GM19438 (cell line): ENCODE data around the gene EID2.

Experiments
- ATAC-seq: cut with Tn5 transposase; IDR thresholded peaks from one replicate; pipeline ENCODE4 v1.9.1; 2021; ENCODE audit warnings: low read depth; ENCODE audit not compliant: unreplicated experiment

Gene EID2

GRCh38 chr19:39539165-39539517 is 820 bp downstream of the EID2 start:
- no peak for ATAC-seq

GRCh38 chr19:39533791-39534190 is 6.2 kb downstream of the EID2 start:
- ATAC-seq: no peak

GRCh38 chr19:39533003-39533512 is 6.9 kb downstream of the EID2 start:
- ATAC-seq: no peak

GRCh38 chr19:39532233-39533002 is 7.5 kb downstream of the EID2 start, which contains the start of gene EID2B:
Gene EID2B, minus strand, starts transcription at chr19:39532852. Its CDS starts 50 bp downstream, at chr19:39532802.
- ATAC-seq: peak; percentile 87

- no peak for ATAC-seq
Measured at GRCh38 chr19:39531834-39532232, 8.1 kb downstream of the EID2 start.

GRCh38 chr19:39525205-39525604 is 14.8 kb downstream of the EID2 start:
- no peak for ATAC-seq

GRCh38 chr19:39524495-39524894 is 15.5 kb downstream of the EID2 start:
- ATAC-seq: no peak

- ATAC-seq: no peak
Measured at GRCh38 chr19:39520541-39521484, 19.1 kb downstream of the EID2 start.

- no peak for ATAC-seq
Measured at GRCh38 chr19:39518975-39519374, 21.0 kb downstream of the EID2 start.

GRCh38 chr19:39518458-39518857 is 21.5 kb downstream of the EID2 start:
- no peak for ATAC-seq

- ATAC-seq: no peak
Measured at GRCh38 chr19:39517432-39517831, 22.5 kb downstream of the EID2 start.

GRCh38 chr19:39516270-39516669 is 23.7 kb downstream of the EID2 start:
- ATAC-seq: no peak

- no peak for ATAC-seq
Measured at GRCh38 chr19:39515551-39516191, 24.3 kb downstream of the EID2 start.

- ATAC-seq: no peak
Measured at GRCh38 chr19:39514840-39515550, 25.0 kb downstream of the EID2 start, which contains the start of gene SELENOV. Gene SELENOV, plus strand, starts transcription at chr19:39515139. Its CDS starts 74 bp downstream, at chr19:39515213.

GRCh38 chr19:39512988-39513387 is 27.0 kb downstream of the EID2 start:
- no peak for ATAC-seq

GRCh38 chr19:39509233-39509632 is 30.7 kb downstream of the EID2 start:
- ATAC-seq: no peak

GRCh38 chr19:39508629-39509028 is 31.3 kb downstream of the EID2 start:
- ATAC-seq: no peak

GRCh38 chr19:39507715-39508364 is 32.1 kb downstream of the EID2 start:
- ATAC-seq: no peak

GRCh38 chr19:39506944-39507714 is 32.8 kb downstream of the EID2 start:
- ATAC-seq: no peak
